Activated CD4-positive, CD25-positive, alpha-beta regulatory T cell (primary cell): Measurements from ENCODE around the gene TRPM2.
A peak's percentile ranks its signal among the peaks of the same experiment; 100 is the strongest.
"Not testable (repeated sequence)": the region's sequence is repeated elsewhere in the genome, so short reads cannot be mapped to it uniquely, and the experiment has no call there.

Experiments
- DNase-seq, 4 experiments: peaks; one replicate each; lab custom pipeline; 2025; lab: John Stamatoyannopoulos, UW

TRPM2 gene

DNA sequence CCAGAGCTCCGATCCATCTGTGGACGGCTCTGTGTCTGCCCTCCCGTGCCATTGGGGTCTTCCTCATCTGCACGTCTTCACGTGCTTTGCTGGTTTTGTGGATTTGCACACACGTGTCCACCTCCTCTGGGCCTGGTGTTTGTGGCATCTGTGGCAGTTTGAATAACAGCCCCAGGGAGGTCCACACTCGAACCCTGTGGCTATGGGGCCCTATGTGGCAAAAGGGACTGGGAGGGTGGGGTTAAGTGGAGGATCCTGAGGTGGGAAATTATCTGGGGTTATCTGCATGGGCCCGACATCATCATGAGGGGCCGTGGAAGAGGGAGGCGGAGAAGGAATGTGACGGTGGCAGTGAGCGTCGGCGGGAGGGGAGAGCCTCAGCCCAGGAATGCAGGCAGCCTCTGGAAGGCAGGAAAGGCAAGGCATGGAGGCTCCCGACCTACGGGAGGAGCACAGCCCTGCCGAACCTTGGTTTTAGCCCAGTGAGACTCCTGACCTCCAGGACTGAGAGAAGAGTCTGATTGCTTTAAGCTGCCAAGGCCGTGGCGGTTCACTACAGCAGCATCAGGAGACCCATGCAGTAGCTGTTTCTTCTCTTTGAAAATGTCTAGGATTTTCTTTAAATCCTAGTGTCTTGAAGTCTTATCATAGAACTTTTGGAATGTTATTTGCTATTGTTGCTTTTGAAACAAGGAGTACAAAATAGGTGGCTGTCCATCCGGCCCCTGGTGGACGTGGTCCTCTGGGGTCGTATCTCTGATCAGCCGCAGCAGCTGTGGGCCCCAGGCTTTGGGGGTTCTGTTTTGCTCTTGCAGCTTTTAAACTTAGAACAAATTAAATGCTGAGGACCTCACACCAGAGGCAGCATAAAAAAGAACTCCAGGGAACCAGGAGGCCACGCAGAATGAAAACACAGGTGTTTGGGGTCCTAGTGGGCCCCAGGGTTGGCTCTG, 61.9 kb downstream of the TRPM2 start:
- DNase-seq = no peak

DNA sequence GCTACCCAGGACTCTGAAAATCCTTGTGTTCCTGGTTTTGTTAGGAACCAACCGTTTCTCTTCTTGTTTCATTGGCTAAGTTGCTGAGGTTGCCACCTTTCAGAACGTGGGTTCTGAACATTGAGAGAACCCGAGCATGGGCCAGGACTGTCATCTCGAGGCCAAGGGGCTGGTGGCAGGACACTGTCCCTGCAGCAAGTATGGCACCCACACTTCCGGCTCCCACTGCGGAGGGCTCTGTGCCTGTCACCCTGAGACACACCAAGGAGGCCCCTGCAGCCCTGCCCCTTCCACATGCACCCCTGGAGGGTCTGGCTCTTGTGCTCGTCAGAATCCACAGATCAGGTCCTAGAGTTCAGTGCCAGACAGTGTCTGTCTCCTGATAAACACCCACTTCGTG, 62.8 kb downstream of the TRPM2 start:
- no peak for DNase-seq

DNA sequence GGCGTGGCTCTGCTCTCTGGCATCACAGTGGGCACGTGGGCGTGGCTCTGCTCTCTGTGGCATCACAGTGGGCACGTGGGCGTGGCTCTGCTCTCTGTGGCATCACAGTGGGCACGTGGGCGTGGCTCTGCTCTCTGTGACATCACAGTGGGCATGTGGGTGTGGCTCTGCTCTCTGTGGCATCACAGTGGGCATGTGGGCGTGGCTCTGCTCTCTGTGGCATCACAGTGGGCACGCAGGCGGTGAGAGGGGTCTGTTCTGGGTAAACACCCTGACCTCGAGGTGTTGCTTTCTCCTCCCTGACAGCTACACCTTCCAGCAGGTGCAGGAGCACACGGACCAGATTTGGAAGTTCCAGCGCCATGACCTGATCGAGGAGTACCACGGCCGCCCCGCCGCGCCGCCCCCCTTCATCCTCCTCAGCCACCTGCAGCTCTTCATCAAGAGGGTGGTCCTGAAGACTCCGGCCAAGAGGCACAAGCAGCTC, 64.2 kb downstream of the TRPM2 start:
- not testable (repeated sequence) for DNase-seq

GRCh38 chr21:44418108-44418875, 64.9 kb downstream of the TRPM2 start:
- DNase-seq = no peak

DNA sequence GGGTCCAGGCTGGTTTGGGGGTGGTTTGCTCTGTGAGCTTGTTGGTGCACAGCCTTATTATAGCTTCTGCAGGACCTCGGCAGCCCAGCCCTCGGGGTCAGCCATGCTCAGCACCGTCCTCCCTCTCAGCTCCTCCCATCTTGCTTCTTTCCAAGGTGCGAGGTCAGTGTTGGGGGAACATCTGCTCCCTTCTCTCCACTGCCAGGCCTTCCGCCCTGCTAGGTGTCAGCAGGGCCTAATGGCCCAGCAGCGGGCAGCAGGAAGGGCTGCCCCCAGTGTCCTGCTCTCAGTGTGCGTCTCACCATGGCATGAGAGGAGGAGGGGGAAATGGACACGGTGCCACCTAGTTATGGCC, 65.4 kb downstream of the TRPM2 start:
- no peak for DNase-seq

DNA sequence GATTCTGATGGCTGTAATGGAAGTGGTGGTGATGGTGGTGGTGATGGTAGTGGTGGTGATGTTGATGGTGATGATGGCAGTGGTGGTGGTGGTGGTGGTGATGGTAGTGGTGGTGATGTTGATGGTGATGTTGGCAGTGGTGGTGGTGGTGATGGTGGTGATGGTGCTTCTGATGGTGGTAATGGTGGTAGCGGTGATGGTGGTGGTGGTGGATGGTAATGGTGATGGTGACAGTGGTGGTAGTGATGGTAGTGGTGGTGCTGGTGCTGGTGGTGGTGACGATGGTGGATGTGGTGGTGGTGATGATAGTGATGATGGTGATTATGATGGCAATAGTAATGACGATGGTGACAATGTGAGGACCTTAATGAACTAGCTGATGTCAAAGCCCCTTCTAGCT, 66.3 kb downstream of the TRPM2 start:
- no peak for DNase-seq

DNA sequence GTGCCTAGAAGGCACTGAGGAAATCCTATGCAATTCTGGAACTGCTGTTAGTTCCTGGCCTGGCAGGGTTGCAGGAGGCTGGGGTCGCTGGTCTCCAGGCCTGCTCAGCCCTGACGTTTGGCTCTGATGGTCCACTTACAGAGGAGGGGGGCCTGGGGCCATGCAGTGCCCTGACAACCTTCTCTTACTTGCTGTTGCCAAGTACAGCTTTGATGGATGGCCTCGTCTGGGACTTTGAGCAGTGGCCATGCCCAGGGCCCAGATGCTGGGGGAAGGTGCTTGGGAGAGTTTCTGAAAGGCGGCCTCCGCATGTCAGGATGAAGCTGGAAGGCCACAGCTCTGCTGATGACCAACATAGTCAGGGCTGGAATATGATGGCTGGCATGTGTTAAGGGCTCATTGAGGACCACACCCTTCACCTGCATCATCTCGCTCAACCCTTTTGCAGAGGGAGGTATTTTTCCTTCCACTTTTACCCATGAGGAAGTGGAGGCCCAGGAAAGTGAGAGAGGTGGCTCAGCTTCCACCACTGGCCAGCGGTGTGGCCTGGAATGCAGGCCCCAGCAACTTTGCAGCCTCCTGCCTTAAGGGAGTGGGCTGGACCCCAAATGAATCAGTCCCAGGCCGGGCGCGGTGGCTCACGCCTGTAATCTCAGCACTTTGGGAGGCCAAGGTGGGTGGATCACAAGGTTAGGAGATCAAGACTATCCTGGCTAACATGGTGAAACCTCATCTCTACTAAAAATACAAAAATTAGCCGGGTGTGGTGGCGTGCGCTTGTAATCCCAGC, 67.2 kb downstream of the TRPM2 start:
- no peak for DNase-seq

GRCh38 chr21:44421901-44422840, 68.8 kb downstream of the TRPM2 start:
- no peak for DNase-seq

- DNase-seq = no peak
Measured at GRCh38 chr21:44423312-44423821, 69.9 kb downstream of the TRPM2 start.

DNA sequence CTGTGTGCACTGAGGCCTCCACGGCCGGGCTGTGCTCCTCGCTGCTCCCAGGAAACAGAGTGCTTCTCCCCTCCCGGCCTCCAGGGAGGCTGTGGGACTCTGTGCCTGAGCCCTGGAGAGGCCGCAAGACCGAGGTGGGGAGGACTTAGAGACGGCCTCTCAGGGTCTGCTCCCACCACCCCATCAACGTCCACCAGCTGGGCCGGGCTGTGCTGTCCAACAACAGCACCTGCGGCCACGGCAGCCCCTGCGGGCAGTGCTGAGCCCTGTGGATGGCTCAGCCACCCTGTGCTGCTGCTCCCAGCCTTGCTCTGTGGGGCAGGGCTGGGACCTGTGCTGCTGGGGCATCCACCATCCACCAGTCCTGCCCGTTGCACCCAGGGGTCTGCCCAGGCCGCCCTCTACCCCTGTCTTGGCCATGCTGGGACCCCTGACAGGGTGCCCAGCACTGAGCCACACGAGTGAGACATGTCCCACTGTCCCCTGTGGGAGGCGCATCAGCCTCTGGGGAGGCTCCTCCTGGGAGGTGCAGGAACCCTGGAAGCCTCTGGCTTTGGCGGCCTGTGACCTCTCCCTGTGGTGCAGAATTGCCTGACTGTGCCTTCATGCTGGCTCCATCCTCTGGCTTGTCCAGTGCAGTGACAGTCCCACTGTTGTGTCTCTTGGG, 70.7 kb downstream of the TRPM2 start:
- no peak for DNase-seq

DNA sequence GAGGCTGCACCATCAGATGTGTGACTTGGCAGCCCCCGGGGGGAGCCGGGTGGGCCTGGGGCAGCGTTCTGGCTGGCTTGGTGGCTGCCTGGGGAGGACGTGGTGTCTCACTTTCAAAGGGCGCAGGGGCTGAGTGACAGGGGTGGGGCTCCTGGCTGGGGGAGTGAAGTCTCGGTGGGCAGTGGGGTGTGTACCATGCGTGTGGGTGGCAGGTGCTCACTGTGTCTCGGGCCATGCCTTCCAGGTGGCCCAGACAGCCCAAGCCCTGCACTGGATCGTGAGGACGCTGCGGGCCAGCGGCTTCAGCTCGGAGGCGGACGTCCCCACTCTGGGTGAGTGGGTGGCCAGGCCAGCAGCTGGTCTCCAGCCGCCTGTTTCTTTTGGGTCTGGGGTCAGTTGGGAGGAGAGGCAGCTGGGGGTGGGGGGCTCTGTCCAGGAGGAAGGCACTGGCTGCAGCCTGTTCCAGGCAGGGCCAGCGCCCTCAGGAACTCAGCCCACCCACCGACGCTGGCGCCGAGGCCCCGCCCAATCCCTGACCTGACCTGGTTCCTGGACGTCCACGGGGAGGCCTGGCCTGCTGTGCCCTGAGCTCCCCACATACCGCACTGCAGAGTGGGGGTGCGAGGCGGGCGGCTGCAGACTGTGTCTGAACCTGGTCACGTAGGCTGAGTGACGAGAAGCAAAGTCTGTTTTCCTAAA, 71.3 kb downstream of the TRPM2 start:
- DNase-seq = no peak

DNA sequence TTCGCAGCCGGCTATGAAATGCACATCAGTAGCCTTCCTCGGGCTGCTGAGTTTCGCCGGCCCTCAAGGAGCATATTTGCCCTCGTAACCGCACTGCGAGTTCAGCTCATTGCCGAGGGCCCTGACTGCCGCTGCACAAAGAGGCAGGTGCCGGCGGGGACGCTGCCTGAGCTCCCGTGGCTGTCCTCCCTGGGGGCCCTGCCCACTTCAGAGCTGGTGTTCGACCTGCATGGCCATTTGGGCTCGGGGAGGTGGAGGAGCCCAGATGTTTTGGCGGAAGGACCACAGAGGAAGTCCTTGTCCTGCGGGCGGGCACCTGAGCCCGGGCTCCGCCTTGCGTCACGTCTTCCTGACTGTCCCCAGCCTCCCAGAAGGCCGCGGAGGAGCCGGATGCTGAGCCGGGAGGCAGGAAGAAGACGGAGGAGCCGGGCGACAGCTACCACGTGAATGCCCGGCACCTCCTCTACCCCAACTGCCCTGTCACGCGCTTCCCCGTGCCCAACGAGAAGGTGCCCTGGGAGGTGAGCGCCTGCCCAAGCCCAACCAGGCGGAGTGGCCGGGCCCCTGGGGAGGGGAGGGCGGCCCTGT, 72.0 kb downstream of the TRPM2 start:
- DNase-seq = no peak

GRCh38 chr21:44425895-44426662, 72.7 kb downstream of the TRPM2 start:
- DNase-seq = no peak

DNA sequence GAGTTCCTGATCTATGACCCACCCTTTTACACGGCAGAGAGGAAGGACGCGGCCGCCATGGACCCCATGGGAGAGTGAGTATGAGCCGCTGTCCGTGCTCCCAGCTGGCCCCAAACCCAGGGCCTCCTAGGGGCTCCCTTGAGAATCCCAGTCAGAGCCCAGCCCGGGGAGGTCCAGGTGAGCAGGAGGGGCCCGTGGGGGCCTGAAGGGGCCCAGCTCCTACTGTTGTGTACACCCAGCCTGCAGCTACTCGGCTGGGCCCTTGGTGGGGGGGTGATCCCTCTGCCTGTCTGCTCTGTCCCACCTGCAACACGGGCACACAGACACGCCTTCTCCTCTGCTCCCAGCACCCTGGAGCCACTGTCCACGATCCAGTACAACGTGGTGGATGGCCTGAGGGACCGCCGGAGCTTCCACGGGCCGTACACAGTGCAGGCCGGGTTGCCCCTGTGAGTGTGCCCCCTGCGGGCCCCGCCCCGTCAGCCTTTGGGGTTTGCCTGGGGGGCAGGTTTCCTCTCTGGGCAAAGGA, 73.3 kb downstream of the TRPM2 start:
- no peak for DNase-seq

- no peak for DNase-seq
Measured at GRCh38 chr21:44427241-44428120, 74.1 kb downstream of the TRPM2 start.

- peak; percentile 15 to 27 (median 20) for DNase-seq
Measured at GRCh38 chr21:44428281-44428960, 75.0 kb downstream of the TRPM2 start.

DNA sequence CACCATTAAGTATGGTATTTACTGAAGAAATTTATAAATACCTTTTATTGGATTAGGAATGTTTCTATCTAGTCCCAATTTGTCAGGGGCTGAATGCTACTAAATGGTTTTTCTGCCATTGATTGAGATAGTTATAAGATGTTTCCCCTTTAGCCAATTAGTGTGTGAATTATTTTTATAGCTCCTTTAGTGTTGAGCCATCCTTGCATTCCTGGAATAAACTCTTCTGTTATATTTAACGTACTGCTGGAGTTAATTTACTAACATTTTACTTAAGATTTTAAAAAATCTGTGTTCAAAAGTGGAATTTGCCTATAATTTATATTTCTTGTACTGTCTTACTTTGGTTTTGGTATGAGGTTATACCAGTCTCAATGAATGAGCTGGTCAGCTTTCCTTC, 76.5 kb downstream of the TRPM2 start:
- no peak for DNase-seq
